NB4 (cell line): ENCODE results near the gene AGAP1.
A peak's percentile ranks its signal among the peaks of the same experiment; 100 is the strongest.

Experiments
- CTCF ChIP-seq: IDR thresholded peaks from one replicate; pipeline ENCODE4 v1.5.1; 2012; ENCODE audit warnings: low read depth, low read length
- MAX ChIP-seq: IDR thresholded peaks from 2 replicates; pipeline ENCODE4 v1.6.1; 2011; ENCODE audit warnings: low read depth, low read length
- POLR2A ChIP-seq: IDR thresholded peaks from 2 replicates; pipeline ENCODE4 v1.6.1; 2011; ENCODE audit warnings: mild to moderate bottlenecking; ENCODE audit not compliant: insufficient read length; ENCODE audit errors: extremely low read depth

- TF ChIP-seq CTCF: peak; percentile 9
- TF ChIP-seq MAX: no peak
- TF ChIP-seq POLR2A: no peak
These were observed 340.3 kb downstream of the AGAP1 start for GRCh38 chr2:235833971-235834620.
